Keratinocyte (primary cell): ENCODE data around the gene SLC51B. TPM values are rescaled to one million over a fixed set of nuclear protein-coding genes. Genes with fewer than 3 reads are reported as not detected.

Source experiments
- DNase-seq: peaks from one replicate; pipeline ENCODE4 v3.0.0-alpha.2; 2011; ENCODE audit warnings: low read depth, missing footprints, low spot score
- FAIRE-seq: peaks from 2 replicates; lab custom pipeline; 2011; peaks lifted over from hg19 to GRCh38; lab: Jason Lieb, UNC
- H2AFZ ChIP-seq: 2 replicates; pipeline ENCODE4 v1.6.0; 2012; ENCODE audit warnings: low read length, control low read depth, inconsistent platforms; ENCODE audit not compliant: control insufficient read depth
- H3K27ac ChIP-seq: 2 replicates; pipeline ENCODE4 v1.5.1; 2011; ENCODE audit warnings: low read length; ENCODE audit not compliant: control insufficient read depth, insufficient read depth
- H3K27me3 ChIP-seq: 3 replicates; pipeline ENCODE4 v1.6.0; 2011; ENCODE audit warnings: low read length; ENCODE audit not compliant: control insufficient read depth, insufficient read depth; ENCODE audit errors: extremely low read depth
- H3K36me3 ChIP-seq, 2 experiments: 2 replicates in 1 of 2; 3 replicates in 1 of 2; pipeline ENCODE4 v1.5.1; 2011; ENCODE audit warnings: low read length in 2 of 2, mild to moderate bottlenecking in 1 of 2; ENCODE audit not compliant: control insufficient read depth in 2 of 2, insufficient read depth in 2 of 2; ENCODE audit errors: extremely low read depth in 1 of 2
- H3K4me1 ChIP-seq: 3 replicates; pipeline ENCODE4 v1.5.1; 2011; ENCODE audit warnings: low read length; ENCODE audit not compliant: control insufficient read depth, insufficient read depth; ENCODE audit errors: extremely low read depth
- H3K4me2 ChIP-seq: 3 replicates; pipeline ENCODE4 v1.6.0; 2011; ENCODE audit warnings: low read depth, low read length; ENCODE audit not compliant: control insufficient read depth, insufficient read depth; ENCODE audit errors: extremely low read depth
- H3K4me3 ChIP-seq, 3 experiments: fragments of 200-600 bp in 1 of 3; sonication (generic) in 1 of 3; 2 replicates in 2 of 3; 3 replicates in 1 of 3; pipeline ENCODE4 v1.5.1; 2011 to 2016; ENCODE audit warnings: low read length in 3 of 3, mild to moderate bottlenecking in 3 of 3, control low read depth in 2 of 3, inconsistent platforms in 1 of 3, low read depth in 1 of 3, mixed read lengths in 1 of 3, mixed run types in 1 of 3, moderate library complexity in 1 of 3; ENCODE audit not compliant: control insufficient read depth in 2 of 3, insufficient read depth in 2 of 3; ENCODE audit errors: extremely low read depth in 1 of 3
- H3K79me2 ChIP-seq: 2 replicates; pipeline ENCODE4 v1.6.0; 2012; ENCODE audit warnings: low read length; ENCODE audit not compliant: control insufficient read depth, insufficient read depth
- H3K9ac ChIP-seq: 3 replicates; pipeline ENCODE4 v1.6.0; 2011; ENCODE audit warnings: low read length; ENCODE audit not compliant: control insufficient read depth, insufficient read depth; ENCODE audit errors: extremely low read depth
- H3K9me1 ChIP-seq: 3 replicates; pipeline ENCODE4 v1.6.0; 2011; ENCODE audit warnings: low read length; ENCODE audit not compliant: control insufficient read depth, insufficient read depth; ENCODE audit errors: extremely low read depth
- H3K9me3 ChIP-seq: 2 replicates; pipeline ENCODE4 v1.5.1; 2012; ENCODE audit warnings: low read depth, low read length; ENCODE audit not compliant: control insufficient read depth
- H4K20me1 ChIP-seq: 3 replicates; pipeline ENCODE4 v1.6.0; 2011; ENCODE audit warnings: low read length; ENCODE audit not compliant: control insufficient read depth, insufficient read depth; ENCODE audit errors: extremely low read depth
- CTCF ChIP-seq, 3 experiments: IDR thresholded peaks in 1 of 3; conservative IDR thresholded peaks in 1 of 3; optimal IDR thresholded peaks in 1 of 3; 2 replicates in 2 of 3; 3 replicates in 1 of 3; pipeline versions ENCODE3 to v1.5.1; 2011; ENCODE audit warnings: low read length in 3 of 3, mild to moderate bottlenecking in 3 of 3, moderate library complexity in 2 of 3, control low read depth in 1 of 3, inconsistent platforms in 1 of 3; ENCODE audit not compliant: insufficient read depth in 2 of 3; ENCODE audit errors: extremely low read depth in 1 of 3
- EZH2 ChIP-seq: IDR thresholded peaks from one replicate; pipeline ENCODE4 v1.6.1; 2012; ENCODE audit warnings: inconsistent platforms, mild to moderate bottlenecking, low read length, moderate library complexity
- dilution Hi-C: fragments of 300-500 bp; cut with MboI; formaldehyde crosslinking; loops from one replicate; pipeline ENCODE4 v1.7.0; 2020; ENCODE audit warnings: low sequenced_read_pairs; ENCODE audit not compliant: extremely low pct_ligation_motif_present
- polyA plus RNA-seq, 5 experiments: library from polyadenylated mRNA; depleted of rRNA in 3 of 5; stranded (reverse) in 3 of 5; stranded (forward) in 1 of 5; unstranded in 1 of 5; fragments of >200 nt; gene quantifications; 1 replicate in 1 of 5; 2 replicates in 3 of 5; 3 replicates in 1 of 5; pipeline versions ENCODE4 v1.2.1 to v1.2.3, GENCODE V29; 2011 to 2012; ENCODE audit warnings: missing spikeins in 2 of 5, low read depth in 1 of 5, low replicate concordance in 1 of 5

SLC51B gene
- polyA plus RNA-seq, 1 donor (not counting 4 experiments of a cell fraction or from before 2014, with no cell fraction given): not detected

GRCh38 chr15:65058394-65059368 lies 13.5 kb downstream of the SLC51B start:
- dilution Hi-C loops: no loop called here
- FAIRE-seq: no peak

GRCh38 chr15:65059369-65059750 lies 14.2 kb downstream of the SLC51B start:
- Histone ChIP-seq H3K9me3 (no peaks in the 10 kb centered on the region), H3K9me1 (no peaks in the 10 kb centered on the region), H3K4me2 (no peak overlapping the region), H4K20me1 (no peaks in the 10 kb centered on the region), H2AFZ (no peak overlapping the region), H3K9ac (no peak overlapping the region), H3K79me2 (no peaks in the 10 kb centered on the region), H3K27ac (no peak overlapping the region), H3K27me3 (peaks cover 11% of the 10 kb centered on the region), H3K4me3 (no peak overlapping the region), H3K36me3 (no peaks in the 10 kb centered on the region), H3K4me1 (no peaks in the 10 kb centered on the region)
- dilution Hi-C loops: no loop called here
- DNase-seq (no peak), FAIRE-seq (no peak)
- TF ChIP-seq EZH2: no peak
- TF ChIP-seq CTCF (optimal IDR thresholded peaks at IDR 0.05 in 1 of 3, IDR thresholded peaks at IDR 0.05 in 1 of 3, conservative IDR thresholded peaks at IDR 0.05 in 1 of 3; ENCODE audit: extremely low read depth in 1 of 3, insufficient read depth in 2 of 3, low read length in 3 of 3): no peak

More at GRCh38 chr15:65058394-65059368, 13.5 kb downstream of the SLC51B start:
- TF ChIP-seq CTCF (optimal IDR thresholded peaks at IDR 0.05 in 1 of 3, IDR thresholded peaks at IDR 0.05 in 1 of 3, conservative IDR thresholded peaks at IDR 0.05 in 1 of 3; ENCODE audit: extremely low read depth in 1 of 3, insufficient read depth in 2 of 3, low read length in 3 of 3) (no peak), EZH2 (no peak)
- Histone ChIP-seq H4K20me1 (no peaks in the 10 kb centered on the region), H3K4me3 (no peak overlapping the region), H3K27ac (no peak overlapping the region), H3K27me3 (peaks cover 10% of the 10 kb centered on the region), H3K9ac (no peak overlapping the region), H3K36me3 (no peaks in the 10 kb centered on the region), H3K4me2 (no peak overlapping the region), H3K9me1 (no peaks in the 10 kb centered on the region), H2AFZ (no peak overlapping the region), H3K79me2 (no peaks in the 10 kb centered on the region), H3K4me1 (no peaks in the 10 kb centered on the region), H3K9me3 (no peaks in the 10 kb centered on the region)
- DNase-seq: no peak
